Measurements from ENCODE around the gene ZSCAN12. TPM values are rescaled to one million over a fixed set of nuclear protein-coding genes. Genes with fewer than 3 reads are reported as not detected.

The ZSCAN12 gene
- total and polyA plus RNA-seq, 2 experiments from 2014 or later: 2.0 to 7.3 TPM

DNA sequence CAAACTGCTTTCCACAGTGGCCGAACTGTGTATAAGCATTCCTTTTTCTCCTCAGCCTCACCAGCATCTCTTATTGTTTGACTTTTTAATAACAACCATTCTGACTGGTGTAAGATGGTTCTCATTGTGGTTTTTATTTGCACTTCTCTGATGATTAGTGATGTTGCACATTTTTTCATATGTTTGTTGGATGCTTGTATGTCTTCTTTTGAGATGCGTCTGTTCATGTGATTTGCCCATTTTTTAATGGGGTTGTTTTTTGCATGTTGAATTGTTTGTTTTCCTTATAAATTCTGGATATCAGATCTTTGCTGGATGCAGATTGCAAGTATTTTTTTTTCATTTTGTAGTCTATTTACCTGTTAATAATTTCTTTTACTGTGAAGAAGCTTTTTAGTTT lies 11.2 kb upstream of the ZSCAN12 start (continued):
- TF ChIP-seq, protein P1, sequence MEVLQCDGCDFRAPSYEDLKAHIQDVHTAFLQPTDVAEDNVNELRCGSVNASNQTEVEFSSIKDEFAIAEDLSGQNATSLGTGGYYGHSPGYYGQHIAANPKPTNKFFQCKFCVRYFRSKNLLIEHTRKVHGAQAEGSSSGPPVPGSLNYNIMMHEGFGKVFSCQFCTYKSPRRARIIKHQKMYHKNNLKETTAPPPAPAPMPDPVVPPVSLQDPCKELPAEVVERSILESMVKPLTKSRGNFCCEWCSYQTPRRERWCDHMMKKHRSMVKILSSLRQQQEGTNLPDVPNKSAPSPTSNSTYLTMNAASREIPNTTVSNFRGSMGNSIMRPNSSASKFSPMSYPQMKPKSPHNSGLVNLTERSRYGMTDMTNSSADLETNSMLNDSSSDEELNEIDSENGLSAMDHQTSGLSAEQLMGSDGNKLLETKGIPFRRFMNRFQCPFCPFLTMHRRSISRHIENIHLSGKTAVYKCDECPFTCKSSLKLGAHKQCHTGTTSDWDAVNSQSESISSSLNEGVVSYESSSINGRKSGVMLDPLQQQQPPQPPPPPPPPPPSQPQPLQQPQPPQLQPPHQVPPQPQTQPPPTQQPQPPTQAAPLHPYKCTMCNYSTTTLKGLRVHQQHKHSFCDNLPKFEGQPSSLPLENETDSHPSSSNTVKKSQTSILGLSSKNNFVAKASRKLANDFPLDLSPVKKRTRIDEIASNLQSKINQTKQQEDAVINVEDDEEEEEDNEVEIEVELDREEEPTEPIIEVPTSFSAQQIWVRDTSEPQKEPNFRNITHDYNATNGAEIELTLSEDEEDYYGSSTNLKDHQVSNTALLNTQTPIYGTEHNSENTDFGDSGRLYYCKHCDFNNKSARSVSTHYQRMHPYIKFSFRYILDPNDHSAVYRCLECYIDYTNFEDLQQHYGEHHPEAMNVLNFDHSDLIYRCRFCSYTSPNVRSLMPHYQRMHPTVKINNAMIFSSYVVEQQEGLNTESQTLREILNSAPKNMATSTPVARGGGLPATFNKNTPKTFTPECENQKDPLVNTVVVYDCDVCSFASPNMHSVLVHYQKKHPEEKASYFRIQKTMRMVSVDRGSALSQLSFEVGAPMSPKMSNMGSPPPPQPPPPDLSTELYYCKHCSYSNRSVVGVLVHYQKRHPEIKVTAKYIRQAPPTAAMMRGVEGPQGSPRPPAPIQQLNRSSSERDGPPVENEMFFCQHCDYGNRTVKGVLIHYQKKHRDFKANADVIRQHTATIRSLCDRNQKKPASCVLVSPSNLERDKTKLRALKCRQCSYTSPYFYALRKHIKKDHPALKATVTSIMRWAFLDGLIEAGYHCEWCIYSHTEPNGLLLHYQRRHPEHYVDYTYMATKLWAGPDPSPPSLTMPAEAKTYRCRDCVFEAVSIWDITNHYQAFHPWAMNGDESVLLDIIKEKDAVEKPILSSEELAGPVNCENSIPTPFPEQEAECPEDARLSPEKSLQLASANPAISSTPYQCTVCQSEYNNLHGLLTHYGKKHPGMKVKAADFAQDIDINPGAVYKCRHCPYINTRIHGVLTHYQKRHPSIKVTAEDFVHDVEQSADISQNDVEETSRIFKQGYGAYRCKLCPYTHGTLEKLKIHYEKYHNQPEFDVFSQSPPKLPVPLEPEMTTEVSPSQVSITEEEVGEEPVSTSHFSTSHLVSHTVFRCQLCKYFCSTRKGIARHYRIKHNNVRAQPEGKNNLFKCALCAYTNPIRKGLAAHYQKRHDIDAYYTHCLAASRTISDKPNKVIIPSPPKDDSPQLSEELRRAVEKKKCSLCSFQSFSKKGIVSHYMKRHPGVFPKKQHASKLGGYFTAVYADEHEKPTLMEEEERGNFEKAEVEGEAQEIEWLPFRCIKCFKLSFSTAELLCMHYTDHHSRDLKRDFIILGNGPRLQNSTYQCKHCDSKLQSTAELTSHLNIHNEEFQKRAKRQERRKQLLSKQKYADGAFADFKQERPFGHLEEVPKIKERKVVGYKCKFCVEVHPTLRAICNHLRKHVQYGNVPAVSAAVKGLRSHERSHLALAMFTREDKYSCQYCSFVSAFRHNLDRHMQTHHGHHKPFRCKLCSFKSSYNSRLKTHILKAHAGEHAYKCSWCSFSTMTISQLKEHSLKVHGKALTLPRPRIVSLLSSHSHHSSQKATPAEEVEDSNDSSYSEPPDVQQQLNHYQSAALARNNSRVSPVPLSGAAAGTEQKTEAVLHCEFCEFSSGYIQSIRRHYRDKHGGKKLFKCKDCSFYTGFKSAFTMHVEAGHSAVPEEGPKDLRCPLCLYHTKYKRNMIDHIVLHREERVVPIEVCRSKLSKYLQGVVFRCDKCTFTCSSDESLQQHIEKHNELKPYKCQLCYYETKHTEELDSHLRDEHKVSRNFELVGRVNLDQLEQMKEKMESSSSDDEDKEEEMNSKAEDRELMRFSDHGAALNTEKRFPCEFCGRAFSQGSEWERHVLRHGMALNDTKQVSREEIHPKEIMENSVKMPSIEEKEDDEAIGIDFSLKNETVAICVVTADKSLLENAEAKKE (CRISPR knock-in tag; IDR thresholded peaks at IDR 0.05): no peak
- no peak for TF ChIP-seq ZNF114 (CRISPR knock-in tag; IDR thresholded peaks at IDR 0.05)

DNA sequence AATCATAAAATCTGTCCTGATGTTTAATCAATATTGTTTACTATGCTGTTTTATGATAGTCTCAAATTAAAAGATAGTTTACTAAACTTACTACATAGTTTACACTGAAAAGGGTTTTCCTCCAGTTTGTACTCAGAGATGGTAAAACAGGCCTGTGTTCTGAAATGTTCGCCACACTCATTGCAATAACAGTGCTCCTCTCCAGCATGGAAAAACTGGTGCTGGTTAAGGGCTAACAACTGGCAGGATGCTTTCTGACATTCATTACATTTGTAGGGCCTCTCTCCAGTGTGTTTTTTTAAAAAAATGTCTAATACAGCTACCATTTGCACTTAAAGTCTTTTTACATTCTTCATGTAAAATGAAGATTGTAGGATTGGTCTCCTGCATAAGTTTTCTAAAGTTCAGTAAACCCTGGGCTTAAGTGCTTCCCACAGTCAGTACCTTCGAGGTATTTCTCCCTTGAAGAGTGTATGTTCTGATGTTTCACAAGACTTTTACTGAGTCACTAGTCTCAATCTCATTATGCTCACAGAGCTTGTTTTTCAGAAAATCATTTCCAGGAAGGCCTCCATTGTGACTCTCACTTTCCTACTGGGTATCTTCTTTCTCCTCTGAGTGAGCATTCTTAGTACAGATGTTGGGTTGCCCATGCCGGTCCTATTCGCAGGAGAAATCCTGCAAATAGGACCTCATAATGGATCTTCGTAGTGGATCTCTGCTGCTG lies 8.7 kb upstream of the ZSCAN12 start:
- H3K9me3 Mint-ChIP-seq: no peaks in the 10 kb centered on the region
- TF ChIP-seq EZH2phosphoT487 (IDR thresholded peaks at IDR 0.05; ENCODE audit: unreplicated experiment) (no peak), EZH2 (IDR thresholded peaks at IDR 0.05; ENCODE audit: low read depth, unreplicated experiment) (no peak), STAT1 (IDR thresholded peaks at IDR 0.05; ENCODE audit: unreplicated experiment) (no peak), POLR2AphosphoS5 (IDR thresholded peaks at IDR 0.05; ENCODE audit: low read depth) (no peak), NANOG (IDR thresholded peaks at IDR 0.05; ENCODE audit: borderline replicate concordance) (no peak), JUNB (IDR thresholded peaks at IDR 0.05; ENCODE audit: unreplicated experiment) (no peak), CREB1 (CRISPR knock-in tag; IDR thresholded peaks at IDR 0.05; ENCODE audit: low read depth) (no peak), ZNF331 (CRISPR knock-in tag; IDR thresholded peaks at IDR 0.05; ENCODE audit: low read depth) (no peak)
- TF ChIP-seq, protein P2, sequence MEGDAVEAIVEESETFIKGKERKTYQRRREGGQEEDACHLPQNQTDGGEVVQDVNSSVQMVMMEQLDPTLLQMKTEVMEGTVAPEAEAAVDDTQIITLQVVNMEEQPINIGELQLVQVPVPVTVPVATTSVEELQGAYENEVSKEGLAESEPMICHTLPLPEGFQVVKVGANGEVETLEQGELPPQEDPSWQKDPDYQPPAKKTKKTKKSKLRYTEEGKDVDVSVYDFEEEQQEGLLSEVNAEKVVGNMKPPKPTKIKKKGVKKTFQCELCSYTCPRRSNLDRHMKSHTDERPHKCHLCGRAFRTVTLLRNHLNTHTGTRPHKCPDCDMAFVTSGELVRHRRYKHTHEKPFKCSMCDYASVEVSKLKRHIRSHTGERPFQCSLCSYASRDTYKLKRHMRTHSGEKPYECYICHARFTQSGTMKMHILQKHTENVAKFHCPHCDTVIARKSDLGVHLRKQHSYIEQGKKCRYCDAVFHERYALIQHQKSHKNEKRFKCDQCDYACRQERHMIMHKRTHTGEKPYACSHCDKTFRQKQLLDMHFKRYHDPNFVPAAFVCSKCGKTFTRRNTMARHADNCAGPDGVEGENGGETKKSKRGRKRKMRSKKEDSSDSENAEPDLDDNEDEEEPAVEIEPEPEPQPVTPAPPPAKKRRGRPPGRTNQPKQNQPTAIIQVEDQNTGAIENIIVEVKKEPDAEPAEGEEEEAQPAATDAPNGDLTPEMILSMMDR (conservative IDR thresholded peaks at IDR 0.05; ENCODE audit: low read depth in 2 of 2): no peak
- TF ChIP-seq, protein P3, sequence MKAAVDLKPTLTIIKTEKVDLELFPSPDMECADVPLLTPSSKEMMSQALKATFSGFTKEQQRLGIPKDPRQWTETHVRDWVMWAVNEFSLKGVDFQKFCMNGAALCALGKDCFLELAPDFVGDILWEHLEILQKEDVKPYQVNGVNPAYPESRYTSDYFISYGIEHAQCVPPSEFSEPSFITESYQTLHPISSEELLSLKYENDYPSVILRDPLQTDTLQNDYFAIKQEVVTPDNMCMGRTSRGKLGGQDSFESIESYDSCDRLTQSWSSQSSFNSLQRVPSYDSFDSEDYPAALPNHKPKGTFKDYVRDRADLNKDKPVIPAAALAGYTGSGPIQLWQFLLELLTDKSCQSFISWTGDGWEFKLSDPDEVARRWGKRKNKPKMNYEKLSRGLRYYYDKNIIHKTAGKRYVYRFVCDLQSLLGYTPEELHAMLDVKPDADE (IDR thresholded peaks at IDR 0.05): no peak
- TF ChIP-seq, protein P4, sequence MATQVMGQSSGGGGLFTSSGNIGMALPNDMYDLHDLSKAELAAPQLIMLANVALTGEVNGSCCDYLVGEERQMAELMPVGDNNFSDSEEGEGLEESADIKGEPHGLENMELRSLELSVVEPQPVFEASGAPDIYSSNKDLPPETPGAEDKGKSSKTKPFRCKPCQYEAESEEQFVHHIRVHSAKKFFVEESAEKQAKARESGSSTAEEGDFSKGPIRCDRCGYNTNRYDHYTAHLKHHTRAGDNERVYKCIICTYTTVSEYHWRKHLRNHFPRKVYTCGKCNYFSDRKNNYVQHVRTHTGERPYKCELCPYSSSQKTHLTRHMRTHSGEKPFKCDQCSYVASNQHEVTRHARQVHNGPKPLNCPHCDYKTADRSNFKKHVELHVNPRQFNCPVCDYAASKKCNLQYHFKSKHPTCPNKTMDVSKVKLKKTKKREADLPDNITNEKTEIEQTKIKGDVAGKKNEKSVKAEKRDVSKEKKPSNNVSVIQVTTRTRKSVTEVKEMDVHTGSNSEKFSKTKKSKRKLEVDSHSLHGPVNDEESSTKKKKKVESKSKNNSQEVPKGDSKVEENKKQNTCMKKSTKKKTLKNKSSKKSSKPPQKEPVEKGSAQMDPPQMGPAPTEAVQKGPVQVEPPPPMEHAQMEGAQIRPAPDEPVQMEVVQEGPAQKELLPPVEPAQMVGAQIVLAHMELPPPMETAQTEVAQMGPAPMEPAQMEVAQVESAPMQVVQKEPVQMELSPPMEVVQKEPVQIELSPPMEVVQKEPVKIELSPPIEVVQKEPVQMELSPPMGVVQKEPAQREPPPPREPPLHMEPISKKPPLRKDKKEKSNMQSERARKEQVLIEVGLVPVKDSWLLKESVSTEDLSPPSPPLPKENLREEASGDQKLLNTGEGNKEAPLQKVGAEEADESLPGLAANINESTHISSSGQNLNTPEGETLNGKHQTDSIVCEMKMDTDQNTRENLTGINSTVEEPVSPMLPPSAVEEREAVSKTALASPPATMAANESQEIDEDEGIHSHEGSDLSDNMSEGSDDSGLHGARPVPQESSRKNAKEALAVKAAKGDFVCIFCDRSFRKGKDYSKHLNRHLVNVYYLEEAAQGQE (IDR thresholded peaks at IDR 0.05; ENCODE audit: unreplicated experiment): no peak

More for the DNA sequence above, 8.7 kb upstream of the ZSCAN12 start:
- no peak overlapping the region for H3K27ac ChIP-seq (ENCODE audit: low read depth)
- H3F3A ChIP-seq (replicated peaks; ENCODE audit: low read depth): no peaks in the 10 kb centered on the region
- H3K27me3 ChIP-seq (ENCODE audit: insufficient read depth): no peaks in the 10 kb centered on the region
- no peaks in the 10 kb centered on the region for H4K20me1 ChIP-seq (replicated peaks; ENCODE audit: insufficient read depth)
- no peak overlapping the region for H3K4me2 ChIP-seq
- H3K4me3 ChIP-seq: no peak overlapping the region
- no peaks in the 10 kb centered on the region for H3K4me1 Mint-ChIP-seq
- no peaks in the 10 kb centered on the region for H3K79me2 ChIP-seq (replicated peaks; ENCODE audit: insufficient read depth)
- H3K36me3 ChIP-seq (ENCODE audit: insufficient read depth): no peaks in the 10 kb centered on the region
- peaks cover 6% of the 10 kb centered on the region for H3K27me3 Mint-ChIP-seq (ENCODE audit: insufficient read depth, low read depth, poor library complexity)
- no peaks in the 10 kb centered on the region for H3K9me2 ChIP-seq (ENCODE audit: insufficient read depth)
- no peak overlapping the region for H2AFZ ChIP-seq
- ATAC-seq (no peak), DNase-seq (ENCODE audit: low spot score) (no peak)
- H3K4me3 Mint-ChIP-seq: no peak overlapping the region
- no peaks in the 10 kb centered on the region for H3K36me3 Mint-ChIP-seq (ENCODE audit: low read depth)
- no peaks in the 10 kb centered on the region for H3K4me1 ChIP-seq (ENCODE audit: insufficient read depth)
- H3K27ac Mint-ChIP-seq: no peak overlapping the region

Measured in GM23338 (cell line).